Neutrophil (primary cell): Measurements from ENCODE around the gene SFTPA2.

Source experiments
- H3K27ac ChIP-seq: fragments of 200-600 bp; sonication (generic); 2 replicates; pipeline ENCODE4 v1.5.1; 2016; ENCODE audit warnings: mild to moderate bottlenecking, moderate library complexity
- H3K27me3 ChIP-seq: fragments of 200-600 bp; sonication (generic); 2 replicates; pipeline ENCODE4 v1.6.0; 2016; ENCODE audit warnings: mild to moderate bottlenecking
- H3K36me3 ChIP-seq: fragments of 200-600 bp; sonication (generic); 2 replicates; pipeline ENCODE4 v1.5.1; 2017
- H3K4me1 ChIP-seq, 2 experiments: fragments of 200-600 bp in 1 of 2; sonication (generic) in 1 of 2; 1 replicate in 1 of 2; 2 replicates in 1 of 2; pipeline versions ENCODE4 v1.5.1 to v1.6.1; 2013 to 2016; ENCODE audit warnings: low read depth in 1 of 2, low read length in 1 of 2, mild to moderate bottlenecking in 1 of 2, moderate library complexity in 1 of 2; ENCODE audit not compliant: control insufficient read depth in 1 of 2, insufficient read depth in 1 of 2
- H3K4me3 ChIP-seq, 2 experiments: fragments of 200-600 bp in 1 of 2; sonication (generic) in 1 of 2; 1 replicate in 1 of 2; 2 replicates in 1 of 2; pipeline ENCODE4 v1.5.1; 2013 to 2016; ENCODE audit warnings: low read depth in 1 of 2, low read length in 1 of 2, mild to moderate bottlenecking in 1 of 2, moderate library complexity in 1 of 2
- H3K9me3 ChIP-seq: fragments of 200-600 bp; sonication (generic); 2 replicates; pipeline ENCODE4 v1.5.1; 2016
- TF ChIP-seq, protein P1 (sequence below): fragments of 200-600 bp; sonication (generic); IDR thresholded peaks from 2 replicates; pipeline ENCODE4 v1.5.1; 2016; ENCODE audit warnings: antibody characterized with exemption

The SFTPA2 gene

DNA sequence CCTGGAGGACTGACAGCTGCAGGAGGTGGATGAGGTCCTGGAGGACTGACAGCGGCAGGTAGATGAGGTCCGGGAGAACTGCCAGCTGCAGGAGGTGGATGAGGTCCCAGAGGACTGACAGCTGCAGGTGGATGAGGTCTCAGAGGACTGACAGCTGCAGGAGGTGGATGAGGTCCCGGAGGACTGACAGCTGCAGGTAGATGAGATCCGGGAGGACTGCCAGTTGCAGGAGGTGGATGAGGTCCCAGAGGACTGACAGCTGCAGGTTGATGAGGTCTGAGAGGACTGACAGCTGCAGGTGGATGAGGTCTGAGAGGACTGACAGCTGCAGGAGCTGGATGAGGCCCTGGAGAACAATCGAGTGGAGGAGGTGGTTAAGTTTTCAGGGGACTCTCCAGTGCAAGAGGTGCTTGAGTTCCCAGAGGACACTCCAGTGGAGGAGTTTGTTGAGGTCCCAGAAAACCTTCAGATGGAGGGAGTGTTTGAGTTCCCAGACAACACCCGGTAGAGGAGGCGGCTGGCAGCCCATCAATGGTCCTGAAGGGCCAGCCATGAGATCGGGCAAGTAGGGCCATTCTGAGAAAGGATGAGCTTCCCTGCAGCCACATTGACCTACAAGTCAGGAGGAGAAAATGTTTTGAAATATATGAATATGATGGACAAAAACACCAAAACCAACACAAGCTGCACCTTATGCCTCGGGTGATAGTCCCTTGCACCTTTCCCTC is 52.6 kb downstream of the SFTPA2 start:
- peaks cover 15% of the 10 kb centered on the region for H3K27me3 ChIP-seq
- no peaks in the 10 kb centered on the region for H3K36me3 ChIP-seq
- no peak overlapping the region for H3K4me3 ChIP-seq
- H3K27ac ChIP-seq: no peak overlapping the region
- no peaks in the 10 kb centered on the region for H3K9me3 ChIP-seq
- TF ChIP-seq, protein P1, sequence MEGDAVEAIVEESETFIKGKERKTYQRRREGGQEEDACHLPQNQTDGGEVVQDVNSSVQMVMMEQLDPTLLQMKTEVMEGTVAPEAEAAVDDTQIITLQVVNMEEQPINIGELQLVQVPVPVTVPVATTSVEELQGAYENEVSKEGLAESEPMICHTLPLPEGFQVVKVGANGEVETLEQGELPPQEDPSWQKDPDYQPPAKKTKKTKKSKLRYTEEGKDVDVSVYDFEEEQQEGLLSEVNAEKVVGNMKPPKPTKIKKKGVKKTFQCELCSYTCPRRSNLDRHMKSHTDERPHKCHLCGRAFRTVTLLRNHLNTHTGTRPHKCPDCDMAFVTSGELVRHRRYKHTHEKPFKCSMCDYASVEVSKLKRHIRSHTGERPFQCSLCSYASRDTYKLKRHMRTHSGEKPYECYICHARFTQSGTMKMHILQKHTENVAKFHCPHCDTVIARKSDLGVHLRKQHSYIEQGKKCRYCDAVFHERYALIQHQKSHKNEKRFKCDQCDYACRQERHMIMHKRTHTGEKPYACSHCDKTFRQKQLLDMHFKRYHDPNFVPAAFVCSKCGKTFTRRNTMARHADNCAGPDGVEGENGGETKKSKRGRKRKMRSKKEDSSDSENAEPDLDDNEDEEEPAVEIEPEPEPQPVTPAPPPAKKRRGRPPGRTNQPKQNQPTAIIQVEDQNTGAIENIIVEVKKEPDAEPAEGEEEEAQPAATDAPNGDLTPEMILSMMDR: no peak
- no peaks in the 10 kb centered on the region for H3K4me1 ChIP-seq
